HG02981 (cell line): ENCODE data around the gene CYP4Z1.
"Not testable (repeated sequence)": the region's sequence is repeated elsewhere in the genome, so short reads cannot be mapped to it uniquely, and the experiment has no call there.

Source experiments
- ATAC-seq: cut with Tn5 transposase; IDR thresholded peaks from one replicate; pipeline ENCODE4 v1.9.1; 2021; ENCODE audit warnings: mild to moderate bottlenecking, moderate library complexity; ENCODE audit not compliant: unreplicated experiment

The CYP4Z1 gene

DNA sequence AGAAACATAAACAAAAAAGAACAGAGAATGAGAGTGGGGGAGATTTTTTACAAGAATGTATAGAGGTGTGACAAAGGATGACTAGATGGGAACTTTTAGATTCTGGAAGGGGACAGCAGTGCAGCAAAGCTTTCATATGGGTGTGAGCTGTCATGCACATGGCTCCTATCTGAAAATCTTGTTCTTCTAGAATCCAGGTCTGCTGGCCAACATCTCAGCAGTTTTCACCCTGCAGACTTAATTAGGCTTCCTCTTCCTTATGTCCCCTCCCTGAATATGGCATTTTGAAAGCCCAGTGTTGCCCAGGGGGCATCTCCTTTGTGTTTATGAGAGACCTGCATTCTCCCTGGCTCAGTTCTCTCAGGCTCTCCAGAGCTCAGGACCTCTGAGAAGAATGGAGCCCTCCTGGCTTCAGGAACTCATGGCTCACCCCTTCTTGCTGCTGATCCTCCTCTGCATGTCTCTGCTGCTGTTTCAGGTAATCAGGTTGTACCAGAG is at the start of gene CYP4Z1:
Gene CYP4Z1, plus strand, starts transcription at position 135 of the 498 bp plus-strand sequence. Its CDS starts 260 bp downstream, at position 395.
- ATAC-seq, result no peak

DNA sequence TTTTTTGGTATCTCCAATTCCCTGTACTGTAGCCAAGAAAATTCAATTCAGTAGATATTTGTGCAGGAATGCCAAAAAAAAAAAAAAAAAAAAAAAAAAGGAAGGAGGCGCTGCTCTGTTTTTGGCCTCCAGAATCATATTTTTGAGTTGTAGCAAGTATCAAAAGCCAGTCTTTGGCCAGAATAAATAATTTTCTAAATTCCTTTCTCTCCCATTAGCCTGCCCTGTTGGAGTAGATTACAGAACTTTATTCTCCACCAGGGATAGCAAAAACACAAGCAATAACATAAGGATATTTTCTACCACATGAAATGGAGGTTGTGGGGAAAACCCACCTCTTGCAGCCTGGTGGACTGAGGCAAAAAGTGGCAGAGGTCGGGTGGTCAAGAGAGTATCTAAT is 46.0 kb upstream of the CYP4Z1 start:
- ATAC-seq, result no peak

DNA sequence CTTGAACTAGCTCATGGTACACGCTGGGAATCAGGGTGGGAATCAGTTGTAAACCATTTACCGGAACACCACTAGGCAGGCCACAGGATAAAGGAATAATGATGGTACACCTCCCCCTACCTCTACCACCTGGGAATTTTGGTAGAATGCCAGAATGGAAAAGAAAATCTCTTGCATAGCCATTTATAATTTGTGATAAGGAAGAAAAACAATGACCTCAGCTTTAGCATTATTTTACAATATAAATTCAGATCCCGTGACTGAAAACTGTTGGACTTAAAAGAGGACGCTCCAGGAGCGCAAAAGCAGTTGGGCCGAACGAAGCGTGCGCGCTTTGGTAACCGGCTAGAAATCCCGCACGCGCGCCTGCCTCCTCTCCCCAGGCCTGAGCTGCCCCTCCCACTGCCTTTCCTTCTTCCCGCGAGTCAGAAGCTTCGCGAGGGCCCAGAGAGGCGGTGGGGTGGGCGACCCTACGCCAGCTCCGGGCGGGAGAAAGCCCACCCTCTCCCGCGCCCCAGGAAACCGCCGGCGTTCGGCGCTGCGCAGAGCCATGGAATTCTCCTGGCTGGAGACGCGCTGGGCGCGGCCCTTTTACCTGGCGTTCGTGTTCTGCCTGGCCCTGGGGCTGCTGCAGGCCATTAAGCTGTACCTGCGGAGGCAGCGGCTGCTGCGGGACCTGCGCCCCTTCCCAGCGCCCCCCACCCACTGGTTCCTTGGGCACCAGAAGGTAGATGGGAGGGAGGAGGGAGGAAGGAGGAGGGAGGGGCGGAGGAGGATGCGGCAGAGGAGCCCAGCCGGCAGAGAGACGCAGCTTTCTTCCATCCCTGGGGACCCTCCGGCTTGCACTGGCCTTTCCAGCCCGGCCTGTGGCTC is 43.5 kb upstream of the CYP4Z1 start, which contains the start of gene CYP4X1:
Gene CYP4X1, plus strand, starts transcription at position 402 of the 873 bp plus-strand sequence. Its CDS starts 149 bp downstream, at position 551.
- ATAC-seq, result no peak

DNA sequence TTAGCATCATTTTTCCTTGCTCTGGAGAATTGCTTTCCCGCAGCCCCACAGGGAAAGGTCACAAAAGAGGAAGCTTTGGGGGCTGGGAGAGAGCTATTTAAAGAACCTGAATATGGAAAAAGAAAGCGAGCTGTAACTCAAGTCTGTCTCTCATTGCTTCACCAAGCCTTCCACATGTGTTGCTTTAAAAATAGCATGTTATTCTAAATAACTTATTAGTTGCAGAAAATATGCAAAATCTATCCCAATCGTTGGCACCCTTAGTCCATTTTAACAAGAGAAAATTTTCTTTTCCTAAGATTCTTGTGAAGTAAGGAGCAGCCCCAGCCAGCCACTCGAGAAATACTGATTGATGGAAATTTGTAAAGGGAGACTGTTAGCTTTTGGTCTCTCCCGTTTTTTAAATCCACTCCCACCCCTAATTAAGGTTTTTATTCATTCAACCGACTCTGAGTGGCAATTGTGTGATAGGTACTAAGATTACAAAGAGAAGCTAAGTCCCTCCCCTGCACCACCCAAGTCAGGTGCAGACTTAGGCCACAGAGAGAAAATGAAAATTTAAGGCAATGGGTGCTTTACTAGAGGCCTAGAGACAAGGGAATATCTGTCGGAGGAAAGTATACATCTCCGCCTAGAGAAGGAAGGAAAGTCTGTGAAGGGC is 42.8 kb upstream of the CYP4Z1 start:
- ATAC-seq, result no peak

- no peak for ATAC-seq
Measured at GRCh38 chr1:47030170-47030805, 36.7 kb upstream of the CYP4Z1 start.

- ATAC-seq, result no peak
Measured at GRCh38 chr1:47031059-47031458, 36.0 kb upstream of the CYP4Z1 start.

GRCh38 chr1:47031585-47031984 is 35.4 kb upstream of the CYP4Z1 start:
- no peak for ATAC-seq

- ATAC-seq, result no peak
Measured at GRCh38 chr1:47036764-47037163, 30.3 kb upstream of the CYP4Z1 start.

DNA sequence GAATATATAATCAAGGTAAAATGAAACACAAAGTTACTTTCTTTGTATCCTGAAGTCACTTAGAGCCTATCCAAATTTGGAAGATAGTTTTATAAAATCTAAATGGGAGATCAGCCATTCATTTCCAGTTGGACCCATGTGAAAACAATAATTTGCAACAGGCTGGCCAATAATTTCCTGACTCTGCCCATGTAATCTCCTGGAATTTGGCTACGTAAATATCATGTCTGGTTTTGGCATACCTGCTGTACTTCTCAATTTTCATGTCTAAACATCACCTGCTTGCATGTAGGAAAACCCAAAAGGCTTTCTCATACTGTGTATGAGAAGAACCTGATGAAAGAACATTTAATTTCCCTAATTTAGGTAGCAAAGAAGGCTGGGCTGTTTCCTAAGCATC is 7.7 kb upstream of the CYP4Z1 start:
- no peak for ATAC-seq

DNA sequence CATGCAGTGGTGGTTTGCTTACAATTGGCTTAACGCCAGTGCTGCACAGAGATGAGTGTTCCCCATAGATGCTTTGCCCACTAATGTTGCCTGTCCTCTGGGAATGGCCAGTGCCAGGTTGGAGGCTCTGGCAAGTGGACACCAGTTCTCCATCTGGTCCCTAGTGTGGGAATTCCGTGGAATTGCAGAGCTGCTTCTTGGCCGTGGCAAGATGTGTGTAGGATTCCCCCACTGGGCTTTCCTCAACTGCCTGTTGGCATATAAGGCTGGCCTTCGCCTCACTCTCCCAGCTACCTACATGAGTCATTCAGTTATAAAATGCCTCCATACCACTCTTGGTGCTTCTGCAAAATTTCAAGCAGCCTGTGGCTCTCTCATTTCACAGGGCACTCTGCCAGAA is 2.0 kb downstream of the CYP4Z1 start:
- ATAC-seq, result not testable (repeated sequence)

GRCh38 chr1:47069509-47069908 is 2.5 kb downstream of the CYP4Z1 start:
- not testable (repeated sequence) for ATAC-seq

DNA sequence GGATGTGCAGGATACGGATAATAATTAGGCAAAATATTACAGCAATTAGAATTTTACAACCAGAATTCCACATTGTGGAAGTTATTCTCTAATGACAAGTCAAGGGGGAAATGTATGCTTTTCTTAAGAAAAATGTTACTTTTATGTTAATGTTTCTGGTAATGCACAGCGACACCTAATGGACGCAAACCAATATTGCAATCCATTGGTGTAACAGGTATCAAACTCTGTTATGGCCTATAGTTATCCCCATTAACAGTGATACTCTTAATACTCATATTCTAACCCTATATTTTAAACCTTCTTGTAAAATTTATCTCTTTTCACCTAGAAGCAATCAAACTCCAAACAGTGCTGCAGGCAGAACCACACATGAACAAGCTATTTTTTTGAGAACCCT is 22.3 kb downstream of the CYP4Z1 start:
- ATAC-seq, result not testable (repeated sequence)

GRCh38 chr1:47091476-47091875 is 24.4 kb downstream of the CYP4Z1 start:
- not testable (repeated sequence) for ATAC-seq

GRCh38 chr1:47104816-47105215 is 37.8 kb downstream of the CYP4Z1 start:
- ATAC-seq, result no peak

GRCh38 chr1:47106792-47107191 is 39.8 kb downstream of the CYP4Z1 start:
- no peak for ATAC-seq

DNA sequence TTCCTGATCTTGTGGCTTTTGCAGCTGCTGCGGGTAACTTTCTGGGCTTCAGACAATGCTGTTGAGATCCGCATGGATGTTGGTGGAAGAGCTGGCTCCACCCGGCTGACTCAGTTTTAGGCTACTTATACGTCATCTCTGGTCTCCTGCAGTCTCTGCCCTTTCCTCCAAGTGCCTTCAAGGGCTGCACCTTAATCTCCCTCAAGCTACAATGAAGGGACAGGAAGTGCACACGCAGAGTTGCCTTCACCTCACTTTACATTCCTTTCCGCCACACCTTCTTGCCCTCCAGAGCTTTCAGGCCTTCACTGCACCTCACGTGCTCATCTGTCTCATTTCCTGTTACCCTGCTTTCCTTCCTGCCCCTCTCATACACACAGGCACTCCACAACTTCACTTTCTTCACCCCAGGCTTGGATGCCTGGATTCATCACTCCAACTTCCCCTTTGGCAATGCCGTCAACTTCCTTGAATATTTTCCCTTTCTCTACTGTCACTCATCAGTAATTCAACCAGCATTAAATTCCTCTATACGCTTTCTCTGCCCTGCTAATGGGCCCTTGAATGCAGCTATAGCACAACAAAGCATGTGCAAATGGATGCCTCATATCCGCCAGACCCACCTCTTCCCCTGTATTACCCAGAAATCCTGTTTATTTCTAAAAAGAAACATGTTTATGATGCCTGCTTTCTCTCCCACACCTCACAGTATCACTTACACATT is 41.0 kb downstream of the CYP4Z1 start:
- ATAC-seq, result not testable (repeated sequence)

DNA sequence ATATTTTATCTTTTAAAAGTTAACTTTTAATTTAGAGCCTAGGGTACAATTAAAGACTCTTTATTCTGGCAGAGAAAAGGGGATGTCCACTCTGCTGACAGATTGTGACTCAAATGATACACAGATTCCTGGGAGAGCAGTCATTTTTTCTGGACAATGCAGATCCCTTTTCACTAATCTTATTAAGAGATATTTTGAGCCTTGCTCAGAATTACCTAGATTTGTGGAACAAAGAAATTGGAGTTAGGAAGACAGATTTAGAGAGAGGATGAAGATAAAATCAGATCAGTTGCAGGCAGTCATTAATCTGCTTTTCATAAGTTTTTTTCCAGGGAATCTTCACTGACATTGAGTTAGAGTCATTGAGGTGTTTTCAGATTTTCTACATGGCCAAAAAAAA is 42.5 kb downstream of the CYP4Z1 start:
- not testable (repeated sequence) for ATAC-seq

GRCh38 chr1:47113178-47113577 is 46.1 kb downstream of the CYP4Z1 start:
- no peak for ATAC-seq

GRCh38 chr1:47121039-47121438 is 54.0 kb downstream of the CYP4Z1 start:
- ATAC-seq, result not testable (repeated sequence)

DNA sequence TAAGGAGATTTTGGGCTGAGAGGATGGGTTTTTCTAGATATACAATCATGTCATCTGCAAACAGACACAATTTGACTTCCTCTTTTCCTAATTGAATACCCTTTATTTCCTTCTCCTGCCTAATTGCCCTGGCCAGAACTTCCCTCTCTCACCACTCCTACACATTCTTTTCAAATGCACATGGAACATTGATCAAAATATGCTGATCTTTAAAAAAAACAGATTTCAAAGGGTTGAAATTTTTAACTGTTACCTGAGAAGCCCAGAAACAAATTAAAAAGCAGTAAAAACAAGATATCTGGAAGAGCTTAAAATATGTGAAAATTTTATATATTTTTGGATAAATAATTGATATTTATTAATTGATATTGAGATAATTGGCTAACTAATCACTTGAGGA is 57.8 kb downstream of the CYP4Z1 start:
- not testable (repeated sequence) for ATAC-seq

- ATAC-seq, result not testable (repeated sequence)
Measured at GRCh38 chr1:47126997-47127396, 60.0 kb downstream of the CYP4Z1 start.
